NOMO-1 (cell line): ENCODE results near the gene CCDC160.

Experiments
- DNase-seq, 2 experiments: peaks; one replicate each; lab custom pipeline; 2025; ENCODE audit not compliant: unreplicated experiment in 2 of 2; lab: John Stamatoyannopoulos, UW

The CCDC160 gene

GRCh38 chrX:134294548-134294947, 57.6 kb downstream of the CCDC160 start:
- no peak for DNase-seq
